H9 (cell line): ENCODE measurements around the gene FAM219B. TPM values are rescaled to one million over a fixed set of nuclear protein-coding genes. Genes with fewer than 3 reads are reported as not detected.

Experiments
- DNase-seq: peaks from one replicate; pipeline ENCODE4 v3.0.0-alpha.2; 2017
- H2AFZ ChIP-seq: one replicate; pipeline ENCODE4 v1.6.1; 2013; ENCODE audit warnings: mild to moderate bottlenecking, low read length, control low read depth, moderate library complexity
- H2AK5ac ChIP-seq: 2 replicates; pipeline ENCODE4 v1.6.1; 2013; ENCODE audit warnings: low read length, control low read depth, mixed read lengths; ENCODE audit not compliant: insufficient read length
- H2BK120ac ChIP-seq: one replicate; pipeline ENCODE4 v1.6.1; 2013; ENCODE audit warnings: low read depth, mild to moderate bottlenecking, low read length, control low read depth, inconsistent platforms; ENCODE audit not compliant: poor library complexity, severe bottlenecking
- H2BK12ac ChIP-seq: 2 replicates; pipeline ENCODE4 v1.6.1; 2013; ENCODE audit warnings: low read length, control low read depth, mixed read lengths, low read depth; ENCODE audit not compliant: insufficient read length
- H2BK15ac ChIP-seq: 2 replicates; pipeline ENCODE4 v1.6.1; 2013; ENCODE audit warnings: low read depth, low read length, control low read depth
- H2BK20ac ChIP-seq: one replicate; pipeline ENCODE4 v1.6.1; 2013; ENCODE audit warnings: low read depth, mild to moderate bottlenecking, low read length, control low read depth, inconsistent platforms; ENCODE audit not compliant: poor library complexity, severe bottlenecking
- H2BK5ac ChIP-seq: 2 replicates; pipeline ENCODE4 v1.6.1; 2013; ENCODE audit warnings: low read length, control low read depth, mixed read lengths; ENCODE audit not compliant: insufficient read length
- H3K14ac ChIP-seq: 2 replicates; pipeline ENCODE4 v1.6.1; 2013; ENCODE audit warnings: low read length, control low read depth; ENCODE audit not compliant: insufficient read depth
- H3K18ac ChIP-seq: 2 replicates; pipeline ENCODE4 v1.6.1; 2013; ENCODE audit warnings: low read depth, mild to moderate bottlenecking, mixed read lengths, low read length, control low read depth; ENCODE audit not compliant: insufficient read length
- H3K23ac ChIP-seq: 2 replicates; pipeline ENCODE4 v1.6.1; 2013; ENCODE audit warnings: low read length, control low read depth, mixed read lengths, low read depth; ENCODE audit not compliant: insufficient read length
- H3K23me2 ChIP-seq: 2 replicates; pipeline ENCODE4 v1.6.1; 2013; ENCODE audit warnings: low read depth, mild to moderate bottlenecking, mixed read lengths, low read length, control low read depth; ENCODE audit not compliant: insufficient read length, poor library complexity, severe bottlenecking
- H3K27ac ChIP-seq: 2 replicates; pipeline ENCODE4 v1.5.1; 2013; ENCODE audit warnings: low read length, control low read depth, mixed read lengths, low read depth; ENCODE audit not compliant: insufficient read length
- H3K27me3 ChIP-seq: 2 replicates; pipeline ENCODE4 v1.6.1; 2013; ENCODE audit warnings: low read length, control low read depth, inconsistent platforms; ENCODE audit not compliant: insufficient read depth
- H3K4ac ChIP-seq: 2 replicates; pipeline ENCODE4 v1.6.1; 2013; ENCODE audit warnings: low read depth, mild to moderate bottlenecking, control low read depth, inconsistent platforms, low read length, moderate library complexity
- H3K4me1 ChIP-seq: 2 replicates; pipeline ENCODE4 v1.6.1; 2013; ENCODE audit warnings: low read length, control low read depth, inconsistent platforms; ENCODE audit not compliant: insufficient read depth
- H3K4me2 ChIP-seq: 2 replicates; pipeline ENCODE4 v1.6.1; 2013; ENCODE audit warnings: low read length, control low read depth, mixed read lengths; ENCODE audit not compliant: insufficient read length, insufficient read depth
- H3K56ac ChIP-seq: 2 replicates; pipeline ENCODE4 v1.6.1; 2013; ENCODE audit warnings: low read depth, mild to moderate bottlenecking, mixed read lengths, low read length, control low read depth; ENCODE audit not compliant: insufficient read length
- H3K79me1 ChIP-seq: 2 replicates; pipeline ENCODE4 v1.6.1; 2013; ENCODE audit warnings: low read depth, mild to moderate bottlenecking, moderate library complexity, low read length, control low read depth, inconsistent platforms; ENCODE audit not compliant: insufficient read depth, poor library complexity, severe bottlenecking
- H3K79me2 ChIP-seq: 2 replicates; pipeline ENCODE4 v1.6.1; 2013; ENCODE audit warnings: low read length, control low read depth, inconsistent platforms; ENCODE audit not compliant: insufficient read depth
- H3K9ac ChIP-seq: 2 replicates; pipeline ENCODE4 v1.6.1; 2013; ENCODE audit warnings: low read length, control low read depth, mixed read lengths; ENCODE audit not compliant: insufficient read length; ENCODE audit errors: extremely low read depth
- H3K9me3 ChIP-seq: one replicate; pipeline ENCODE4 v1.6.1; 2013; ENCODE audit warnings: low read depth, low read length, inconsistent platforms; ENCODE audit not compliant: control insufficient read depth
- H3T11ph ChIP-seq: one replicate; pipeline ENCODE4 v1.6.1; 2013; ENCODE audit warnings: mild to moderate bottlenecking, low read length, control low read depth, inconsistent platforms
- H4K20me1 ChIP-seq: one replicate; pipeline ENCODE4 v1.6.1; 2013; ENCODE audit not compliant: control insufficient read depth, insufficient read length, insufficient read depth
- H4K5ac ChIP-seq: 2 replicates; pipeline ENCODE4 v1.6.1; 2013; ENCODE audit warnings: low read depth, mild to moderate bottlenecking, mixed read lengths, low read length, control low read depth; ENCODE audit not compliant: insufficient read length
- H4K8ac ChIP-seq: replicated peaks from 2 replicates; pipeline ENCODE4 v1.6.1; 2013; ENCODE audit warnings: low read length, control low read depth, mixed read lengths, low read depth; ENCODE audit not compliant: insufficient read length
- H4K91ac ChIP-seq: 2 replicates; pipeline ENCODE4 v1.6.1; 2013; ENCODE audit warnings: low read depth, mild to moderate bottlenecking, moderate library complexity, mixed read lengths, low read length, control low read depth; ENCODE audit not compliant: insufficient read length
- H3K27ac Mint-ChIP-seq, 3 experiments: 2 replicates in 2 of 3; 3 replicates in 1 of 3; pipeline ENCODE4 v1.8.0; 2020 to 2021; ENCODE audit warnings: mixed read lengths in 3 of 3, mild to moderate bottlenecking in 1 of 3, moderate library complexity in 1 of 3
- H3K27me3 Mint-ChIP-seq: 2 replicates; pipeline ENCODE4 v1.8.0; 2021; ENCODE audit warnings: low read depth, mild to moderate bottlenecking, moderate library complexity, mixed read lengths
- H3K36me3 Mint-ChIP-seq, 3 experiments: 2 replicates in 2 of 3; 3 replicates in 1 of 3; pipeline ENCODE4 v1.8.0; 2020 to 2021; ENCODE audit warnings: low read depth in 3 of 3, mixed read lengths in 3 of 3; ENCODE audit not compliant: insufficient read depth in 1 of 3
- H3K4me1 Mint-ChIP-seq, 2 experiments: 2 replicates each; pipeline ENCODE4 v1.8.0; 2020; ENCODE audit warnings: mixed read lengths in 2 of 2
- H3K4me3 Mint-ChIP-seq, 2 experiments: 2 replicates in 1 of 2; 3 replicates in 1 of 2; pipeline ENCODE4 v1.8.0; 2020 to 2021; ENCODE audit warnings: mild to moderate bottlenecking in 2 of 2, mixed read lengths in 2 of 2, moderate library complexity in 1 of 2
- H3K9me3 Mint-ChIP-seq, 2 experiments: 2 replicates in 1 of 2; 3 replicates in 1 of 2; pipeline ENCODE4 v1.8.0; 2020; ENCODE audit warnings: mild to moderate bottlenecking in 2 of 2, mixed read lengths in 2 of 2, moderate library complexity in 1 of 2
- WGBS: extraction: QIAGEN DNeasy Blood & Tissue Kit; methylation state at CpG from one replicate; pipeline ENCODE4 v1.1.7; 2013; ENCODE audit warnings: missing lambda C conversion rate, low lambda C conversion rate, mixed read lengths; ENCODE audit not compliant: insufficient read length; ENCODE audit errors: extremely low coverage; 5-methylcytosine and 5-hydroxymethylcytosine counted together
- total RNA-seq: library from RNA; stranded (reverse); gene quantifications from 2 replicates; pipeline ENCODE4 v1.2.1, GENCODE V29; 2021
- TF ChIP-seq, protein P1 (sequence below): fragments of 200-600 bp; sonication (generic); conservative IDR thresholded peaks from 3 replicates; pipeline ENCODE4 v1.8.0; 2021; ENCODE audit warnings: antibody characterized with exemption, mild to moderate bottlenecking

The FAM219B gene
- total RNA-seq, 1 experiment from 2014 or later, result 60.3 TPM

DNA sequence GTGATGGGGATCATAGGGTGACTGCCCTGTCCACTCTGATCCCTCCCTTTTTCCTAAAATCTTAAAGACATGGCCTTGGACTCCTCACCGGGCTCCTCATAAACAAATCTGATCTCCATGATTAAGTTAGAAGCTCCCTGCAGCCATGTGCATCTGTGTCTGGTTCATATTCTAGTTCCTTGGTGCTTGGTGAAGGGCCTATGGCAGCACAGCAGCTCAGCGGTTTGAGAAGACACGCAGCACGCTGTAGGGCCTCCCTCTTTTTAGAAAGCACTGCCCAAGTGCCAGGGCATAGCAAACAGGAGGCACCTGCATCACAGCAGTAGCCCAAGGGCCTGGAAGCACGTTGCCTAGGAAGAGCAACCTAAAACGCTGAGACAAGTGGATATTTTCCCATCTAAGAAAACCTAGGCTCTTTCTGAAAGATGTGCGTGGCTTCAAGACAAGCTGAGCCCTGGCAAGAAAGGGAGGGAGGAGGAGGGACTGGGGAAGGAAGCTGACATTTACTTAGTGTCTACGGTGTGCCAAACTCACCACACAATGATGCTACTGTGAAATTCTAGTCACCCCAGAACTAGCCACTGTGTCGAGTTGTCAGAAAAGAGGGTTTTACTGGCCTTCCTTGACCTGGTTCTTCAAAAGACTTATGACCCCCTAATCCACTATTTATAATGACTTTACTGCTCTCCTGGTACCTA is 48.8 kb downstream of the FAM219B start:
- no peak overlapping the region for H4K91ac ChIP-seq

More for the DNA sequence above, 48.8 kb downstream of the FAM219B start:
- H3T11ph ChIP-seq, result no peak overlapping the region
- no peak overlapping the region for H2BK12ac ChIP-seq
- no peak overlapping the region for H2BK15ac ChIP-seq
- no peaks in the 10 kb centered on the region for H3K27me3 ChIP-seq
- H3K23me2 ChIP-seq, result no peaks in the 10 kb centered on the region
- no peak for DNase-seq
- H2BK5ac ChIP-seq, result no peak overlapping the region
- no peak overlapping the region for H3K56ac ChIP-seq
- no peak overlapping the region for H3K4me2 ChIP-seq
- H4K8ac ChIP-seq, result no peak overlapping the region
- H3K9me3 ChIP-seq, result no peaks in the 10 kb centered on the region
- peaks cover 4% of the 10 kb centered on the region; the same call in 1 of the 2 replicates for H3K79me2 ChIP-seq
- H3K79me1 ChIP-seq, result no peaks in the 10 kb centered on the region
- Mint-ChIP-seq H3K27ac (peak overlapping the region in 1 of 3 experiments; percentile 90; a peak in 2 of 7 replicates), H3K27me3 (no peaks in the 10 kb centered on the region), H3K4me3 (no peak overlapping the region), H3K36me3 (peaks cover 4 to 9% (median 9%) of the 10 kb centered on the region in 3 experiments; a peak in 5 of 7 replicates), H3K9me3 (no peaks in the 10 kb centered on the region), H3K4me1 (peaks cover 0 to 6% of the 10 kb centered on the region in 2 experiments; a peak in 3 of 4 replicates)
- no peak overlapping the region for H3K9ac ChIP-seq
- no peak overlapping the region for H3K18ac ChIP-seq
- H2AK5ac ChIP-seq, result no peak overlapping the region
- TF ChIP-seq, protein P1, sequence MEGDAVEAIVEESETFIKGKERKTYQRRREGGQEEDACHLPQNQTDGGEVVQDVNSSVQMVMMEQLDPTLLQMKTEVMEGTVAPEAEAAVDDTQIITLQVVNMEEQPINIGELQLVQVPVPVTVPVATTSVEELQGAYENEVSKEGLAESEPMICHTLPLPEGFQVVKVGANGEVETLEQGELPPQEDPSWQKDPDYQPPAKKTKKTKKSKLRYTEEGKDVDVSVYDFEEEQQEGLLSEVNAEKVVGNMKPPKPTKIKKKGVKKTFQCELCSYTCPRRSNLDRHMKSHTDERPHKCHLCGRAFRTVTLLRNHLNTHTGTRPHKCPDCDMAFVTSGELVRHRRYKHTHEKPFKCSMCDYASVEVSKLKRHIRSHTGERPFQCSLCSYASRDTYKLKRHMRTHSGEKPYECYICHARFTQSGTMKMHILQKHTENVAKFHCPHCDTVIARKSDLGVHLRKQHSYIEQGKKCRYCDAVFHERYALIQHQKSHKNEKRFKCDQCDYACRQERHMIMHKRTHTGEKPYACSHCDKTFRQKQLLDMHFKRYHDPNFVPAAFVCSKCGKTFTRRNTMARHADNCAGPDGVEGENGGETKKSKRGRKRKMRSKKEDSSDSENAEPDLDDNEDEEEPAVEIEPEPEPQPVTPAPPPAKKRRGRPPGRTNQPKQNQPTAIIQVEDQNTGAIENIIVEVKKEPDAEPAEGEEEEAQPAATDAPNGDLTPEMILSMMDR, result no peak
- no peak overlapping the region for H2AFZ ChIP-seq
- no peak overlapping the region for H2BK120ac ChIP-seq
- H4K20me1 ChIP-seq, result no peaks in the 10 kb centered on the region
- H3K27ac ChIP-seq, result no peak overlapping the region
- no peak overlapping the region for H3K23ac ChIP-seq
- no peak overlapping the region for H3K14ac ChIP-seq
- no CpG with 5 or more reads among the region's 9 CpGs for whole genome bisulfite sequencing
- H4K5ac ChIP-seq, result no peak overlapping the region
- no peak overlapping the region for H2BK20ac ChIP-seq
- no peak overlapping the region for H3K4ac ChIP-seq
- no peaks in the 10 kb centered on the region for H3K4me1 ChIP-seq
